ENCODE results near the gene SYNDIG1L.

Gene SYNDIG1L

DNA sequence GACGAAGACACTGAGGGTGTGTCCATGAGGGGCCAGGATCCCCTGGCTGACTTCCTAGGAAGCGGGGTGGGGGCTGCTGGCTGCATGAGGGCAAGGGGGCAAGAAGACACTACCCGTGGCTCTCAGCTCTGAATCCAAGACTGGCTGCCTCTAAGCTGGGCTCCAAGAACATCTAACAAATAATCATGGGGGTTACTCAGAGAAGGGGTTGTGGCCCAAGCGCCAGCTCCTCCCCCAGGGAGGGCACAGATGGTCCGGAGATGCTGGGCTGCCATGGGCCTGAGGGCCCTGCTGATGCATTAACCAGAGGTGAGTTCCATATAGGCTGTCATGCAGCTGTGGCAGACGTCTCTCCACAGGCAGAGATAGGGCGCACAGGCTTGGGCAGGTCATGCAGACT lies 14.3 kb downstream of the SYNDIG1L start:
- no peak overlapping the region for H3K4me3 ChIP-seq (ENCODE audit: low read depth, low read length)
- TF ChIP-seq CTCF (IDR thresholded peaks at IDR 0.05; ENCODE audit: low read depth, low read length): no peak

GRCh38 chr14:74409441-74409840 lies 16.6 kb downstream of the SYNDIG1L start:
- no peak for TF ChIP-seq CTCF (IDR thresholded peaks at IDR 0.05; ENCODE audit: low read depth, low read length)
- H3K4me3 ChIP-seq (ENCODE audit: low read depth, low read length): no peak overlapping the region

DNA sequence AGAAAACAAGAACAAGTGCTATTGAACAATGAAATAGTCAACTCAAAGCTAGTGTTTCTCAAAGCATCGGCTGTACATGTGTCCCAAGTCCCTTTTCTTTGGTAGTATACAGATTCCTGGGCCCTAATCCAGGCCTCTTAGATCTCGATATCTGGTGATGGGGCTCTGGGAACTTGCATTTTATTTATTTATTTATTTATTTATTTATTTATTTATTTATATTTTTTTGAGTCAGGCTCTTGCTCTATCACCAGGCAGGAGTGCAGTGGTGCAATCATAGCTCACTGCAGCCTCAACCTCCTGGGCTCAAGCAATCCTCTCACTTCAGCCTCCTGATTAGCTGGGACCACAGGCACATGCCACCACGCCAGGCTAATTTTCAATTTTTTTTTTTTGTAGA lies 17.1 kb downstream of the SYNDIG1L start:
- H3K4me3 ChIP-seq (ENCODE audit: low read depth, low read length): no peak overlapping the region
- no peak for TF ChIP-seq CTCF (IDR thresholded peaks at IDR 0.05; ENCODE audit: low read depth, low read length)

DNA sequence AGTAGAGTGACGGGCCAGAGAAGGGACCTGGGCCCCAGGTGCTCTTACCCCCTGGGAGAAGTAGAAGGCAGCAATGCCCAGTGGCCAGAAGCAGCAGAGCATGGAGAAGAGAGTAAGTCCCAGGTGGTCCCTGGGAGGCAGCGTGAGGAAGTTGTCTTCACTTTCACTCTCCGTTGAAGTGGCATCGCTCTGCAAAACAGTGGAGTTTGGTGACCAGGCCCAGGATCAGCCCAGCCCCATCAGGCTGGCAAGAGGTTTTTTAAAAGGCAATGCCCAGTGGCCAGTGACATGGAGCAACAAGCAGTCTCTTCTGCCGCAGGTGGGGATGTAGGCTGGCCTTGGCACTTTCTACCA lies 18.2 kb downstream of the SYNDIG1L start:
- no peak for TF ChIP-seq CTCF (IDR thresholded peaks at IDR 0.05; ENCODE audit: low read depth, low read length)
- H3K4me3 ChIP-seq (ENCODE audit: low read depth, low read length): no peak overlapping the region

DNA sequence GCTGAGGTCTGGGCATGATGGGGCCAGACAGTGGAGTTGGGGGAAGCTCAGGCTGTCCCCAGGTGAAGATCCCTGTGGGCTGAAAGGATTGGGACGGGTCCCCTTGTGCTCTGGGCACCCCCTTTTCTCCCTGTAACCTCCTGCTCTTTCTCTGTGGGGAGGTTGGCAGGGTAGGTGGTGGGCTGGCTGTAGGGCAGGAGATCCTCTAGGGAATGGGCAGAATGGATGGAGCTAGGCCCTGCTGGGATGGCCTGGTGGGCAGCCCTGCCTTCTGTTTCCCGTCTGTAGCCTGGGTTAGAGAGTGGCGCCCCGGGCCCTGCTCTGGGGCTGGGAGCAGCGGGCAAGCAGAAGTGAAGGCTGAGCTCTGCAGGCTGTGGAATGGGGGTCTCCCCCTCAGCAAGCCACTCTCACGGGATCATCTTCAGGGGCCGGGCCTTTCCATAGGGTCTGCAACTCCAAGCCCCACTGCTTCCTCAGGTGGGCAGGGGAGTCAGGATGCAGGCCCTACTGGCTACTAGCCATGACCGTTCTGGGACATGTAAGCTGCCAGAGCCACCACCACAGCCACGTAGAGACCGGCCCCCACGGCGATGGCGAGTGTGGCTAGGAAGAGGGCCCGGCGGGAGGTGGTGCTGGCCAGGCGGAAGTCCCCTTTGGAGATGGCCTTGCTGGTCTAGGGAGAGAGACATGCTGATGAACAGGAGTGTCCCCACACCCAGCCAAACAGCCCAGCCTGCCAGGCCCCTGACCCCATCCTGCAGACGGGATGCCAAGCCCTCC lies 18.8 kb downstream of the SYNDIG1L start:
- no peak for TF ChIP-seq CTCF (IDR thresholded peaks at IDR 0.05; ENCODE audit: low read depth, low read length)
- H3K4me3 ChIP-seq (ENCODE audit: low read depth, low read length): no peak overlapping the region

GRCh38 chr14:74405663-74406062 lies 20.3 kb downstream of the SYNDIG1L start:
- no peak for TF ChIP-seq CTCF (IDR thresholded peaks at IDR 0.05; ENCODE audit: low read depth, low read length)

DNA sequence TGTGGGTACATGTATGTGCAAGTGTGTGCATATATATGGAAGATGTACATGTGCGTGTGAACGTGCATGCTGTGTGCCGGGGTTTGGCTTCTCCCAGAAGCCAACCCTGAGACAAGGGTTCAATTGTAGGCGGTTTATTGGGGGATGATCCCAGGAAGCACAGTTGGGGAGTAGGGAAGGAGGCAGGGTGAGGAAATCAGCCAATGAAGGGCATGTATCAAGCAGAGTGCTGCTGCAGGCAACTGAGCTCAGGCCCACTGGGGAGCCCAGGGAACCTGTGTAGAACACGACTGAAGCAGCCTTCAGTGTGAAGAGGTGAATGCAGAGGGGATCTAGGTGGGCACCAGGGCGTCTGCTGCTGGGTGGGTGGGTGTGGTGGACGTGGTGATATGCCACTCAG lies 21.6 kb downstream of the SYNDIG1L start:
- H3K4me3 ChIP-seq (ENCODE audit: low read depth, low read length): no peak overlapping the region
- TF ChIP-seq CTCF (IDR thresholded peaks at IDR 0.05; ENCODE audit: low read depth, low read length): no peak

More at GRCh38 chr14:74405663-74406062, 20.3 kb downstream of the SYNDIG1L start:
- no peak overlapping the region for H3K4me3 ChIP-seq (ENCODE audit: low read depth, low read length)
